Measurements from ENCODE around the gene ST3GAL6. TPM values are rescaled to one million over a fixed set of nuclear protein-coding genes. Genes with fewer than 3 reads are reported as not detected.
A peak's percentile ranks its signal among the peaks of the same experiment; 100 is the strongest.

The ST3GAL6 gene
- total RNA-seq, result 5.5 TPM

GRCh38 chr3:98763076-98763475 is at the start of gene ST3GAL6:
Gene ST3GAL6, plus strand, starts transcription at chr3:98763340. Its CDS starts 5,101 bp downstream, at chr3:98768441.
- Histone ChIP-seq H3K27me3 (ENCODE audit: insufficient read depth, low read length) (no peaks in the 10 kb centered on the region), H3K9me3 (ENCODE audit: low read depth, low read length) (no peaks in the 10 kb centered on the region), H3K4me1 (ENCODE audit: insufficient read depth, low read length) (peaks cover 51% of the 10 kb centered on the region), H3K4me3 (ENCODE audit: low read length) (peak within 1 kb of the TSS; percentile 53)

- Histone ChIP-seq H3K9me3 (ENCODE audit: low read depth, low read length) (no peaks in the 10 kb centered on the region), H3K27me3 (ENCODE audit: insufficient read depth, low read length) (no peaks in the 10 kb centered on the region), H3K4me1 (ENCODE audit: insufficient read depth, low read length) (peaks cover 8% of the 10 kb centered on the region), H3K4me3 (ENCODE audit: low read length) (no peak overlapping the region)
These were observed 49.2 kb upstream of the ST3GAL6 start for GRCh38 chr3:98713984-98714383.

- no peak overlapping the region for H3K4me3 ChIP-seq (ENCODE audit: low read length)
- no peaks in the 10 kb centered on the region for H3K9me3 ChIP-seq (ENCODE audit: low read depth, low read length)
- no peaks in the 10 kb centered on the region for H3K4me1 ChIP-seq (ENCODE audit: insufficient read depth, low read length)
- no peaks in the 10 kb centered on the region for H3K27me3 ChIP-seq (ENCODE audit: insufficient read depth, low read length)
These were observed 45.6 kb upstream of the ST3GAL6 start for GRCh38 chr3:98717584-98717983.

- Histone ChIP-seq H3K4me1 (ENCODE audit: insufficient read depth, low read length) (no peaks in the 10 kb centered on the region), H3K4me3 (ENCODE audit: low read length) (no peak overlapping the region), H3K27me3 (ENCODE audit: insufficient read depth, low read length) (no peaks in the 10 kb centered on the region), H3K9me3 (ENCODE audit: low read depth, low read length) (no peaks in the 10 kb centered on the region)
These were observed 44.4 kb upstream of the ST3GAL6 start for GRCh38 chr3:98718730-98719129.

GRCh38 chr3:98721776-98722175 is 41.4 kb upstream of the ST3GAL6 start:
- Histone ChIP-seq H3K4me3 (ENCODE audit: low read length) (no peak overlapping the region), H3K4me1 (ENCODE audit: insufficient read depth, low read length) (no peaks in the 10 kb centered on the region), H3K27me3 (ENCODE audit: insufficient read depth, low read length) (no peaks in the 10 kb centered on the region), H3K9me3 (ENCODE audit: low read depth, low read length) (no peaks in the 10 kb centered on the region)

GRCh38 chr3:98722389-98722788 is 40.8 kb upstream of the ST3GAL6 start:
- no peaks in the 10 kb centered on the region for H3K27me3 ChIP-seq (ENCODE audit: insufficient read depth, low read length)
- no peaks in the 10 kb centered on the region for H3K9me3 ChIP-seq (ENCODE audit: low read depth, low read length)
- H3K4me1 ChIP-seq (ENCODE audit: insufficient read depth, low read length), result no peaks in the 10 kb centered on the region
- H3K4me3 ChIP-seq (ENCODE audit: low read length), result no peak overlapping the region

GRCh38 chr3:98725352-98725751 is 37.8 kb upstream of the ST3GAL6 start:
- Histone ChIP-seq H3K27me3 (ENCODE audit: insufficient read depth, low read length) (no peaks in the 10 kb centered on the region), H3K9me3 (ENCODE audit: low read depth, low read length) (no peaks in the 10 kb centered on the region), H3K4me1 (ENCODE audit: insufficient read depth, low read length) (no peaks in the 10 kb centered on the region), H3K4me3 (ENCODE audit: low read length) (no peak overlapping the region)

GRCh38 chr3:98726084-98726483 is 37.1 kb upstream of the ST3GAL6 start:
- Histone ChIP-seq H3K4me3 (ENCODE audit: low read length) (no peak overlapping the region), H3K27me3 (ENCODE audit: insufficient read depth, low read length) (no peaks in the 10 kb centered on the region), H3K4me1 (ENCODE audit: insufficient read depth, low read length) (peaks cover 4% of the 10 kb centered on the region), H3K9me3 (ENCODE audit: low read depth, low read length) (no peaks in the 10 kb centered on the region)

- Histone ChIP-seq H3K4me1 (ENCODE audit: insufficient read depth, low read length) (peaks cover 16% of the 10 kb centered on the region), H3K4me3 (ENCODE audit: low read length) (no peak overlapping the region), H3K27me3 (ENCODE audit: insufficient read depth, low read length) (peaks cover 14% of the 10 kb centered on the region), H3K9me3 (ENCODE audit: low read depth, low read length) (no peaks in the 10 kb centered on the region)
These were observed 35.5 kb upstream of the ST3GAL6 start for GRCh38 chr3:98727638-98728037.

- Histone ChIP-seq H3K9me3 (ENCODE audit: low read depth, low read length) (no peaks in the 10 kb centered on the region), H3K4me1 (ENCODE audit: insufficient read depth, low read length) (peaks cover 21% of the 10 kb centered on the region), H3K4me3 (ENCODE audit: low read length) (no peak overlapping the region), H3K27me3 (ENCODE audit: insufficient read depth, low read length) (peaks cover 14% of the 10 kb centered on the region)
These were observed 34.5 kb upstream of the ST3GAL6 start for GRCh38 chr3:98728672-98729071.

GRCh38 chr3:98730338-98730737 is 32.8 kb upstream of the ST3GAL6 start:
- Histone ChIP-seq H3K4me3 (ENCODE audit: low read length) (no peak overlapping the region), H3K27me3 (ENCODE audit: insufficient read depth, low read length) (peaks cover 30% of the 10 kb centered on the region), H3K9me3 (ENCODE audit: low read depth, low read length) (no peaks in the 10 kb centered on the region), H3K4me1 (ENCODE audit: insufficient read depth, low read length) (peaks cover 28% of the 10 kb centered on the region)

GRCh38 chr3:98730886-98731537 is 32.1 kb upstream of the ST3GAL6 start:
- no peaks in the 10 kb centered on the region for H3K9me3 ChIP-seq (ENCODE audit: low read depth, low read length)
- peaks cover 28% of the 10 kb centered on the region for H3K4me1 ChIP-seq (ENCODE audit: insufficient read depth, low read length)
- peaks cover 32% of the 10 kb centered on the region for H3K27me3 ChIP-seq (ENCODE audit: insufficient read depth, low read length)
- no peak overlapping the region for H3K4me3 ChIP-seq (ENCODE audit: low read length)

- Histone ChIP-seq H3K27me3 (ENCODE audit: insufficient read depth, low read length) (peaks cover 32% of the 10 kb centered on the region), H3K9me3 (ENCODE audit: low read depth, low read length) (no peaks in the 10 kb centered on the region), H3K4me3 (ENCODE audit: low read length) (peak overlapping the region; percentile 52), H3K4me1 (ENCODE audit: insufficient read depth, low read length) (peaks cover 28% of the 10 kb centered on the region)
These were observed 31.3 kb upstream of the ST3GAL6 start for GRCh38 chr3:98731720-98732285.

- Histone ChIP-seq H3K9me3 (ENCODE audit: low read depth, low read length) (no peaks in the 10 kb centered on the region), H3K27me3 (ENCODE audit: insufficient read depth, low read length) (peaks cover 32% of the 10 kb centered on the region), H3K4me3 (ENCODE audit: low read length) (peak overlapping the region; percentile 52), H3K4me1 (ENCODE audit: insufficient read depth, low read length) (peaks cover 28% of the 10 kb centered on the region)
These were observed 30.7 kb upstream of the ST3GAL6 start for GRCh38 chr3:98732286-98733052.

GRCh38 chr3:98733053-98733811 is 29.9 kb upstream of the ST3GAL6 start:
- Histone ChIP-seq H3K4me3 (ENCODE audit: low read length) (peak overlapping the region; percentile 52), H3K27me3 (ENCODE audit: insufficient read depth, low read length) (peaks cover 32% of the 10 kb centered on the region), H3K9me3 (ENCODE audit: low read depth, low read length) (no peaks in the 10 kb centered on the region), H3K4me1 (ENCODE audit: insufficient read depth, low read length) (peaks cover 28% of the 10 kb centered on the region)

Measured in mononuclear cell (primary cell).